Left colon (tissue), 2 donors: ENCODE measurements around the gene HOXA11. TPM values are rescaled to one million over a fixed set of nuclear protein-coding genes. Genes with fewer than 3 reads are reported as not detected.

Source experiments
- ATAC-seq: fragments of 200-7000 bp; cut with Tn5 transposase; one replicate; pipeline ENCODE4 v1.9.1; 2020; ENCODE audit warnings: mild to moderate bottlenecking, moderate library complexity
- DNase-seq, 2 donors: peaks; one replicate each; pipeline ENCODE4 v3.0.0-alpha.2; 2020
- intact Hi-C, 2 donors: fragments of 100-400 bp; cut with DNase I in 1 of 2; cut with micrococcal nuclease in 1 of 2; formaldehyde crosslinking; loops; one replicate each; pipeline versions ENCODE4 v1.11.2 to v1.14.0; 2022; cut with DNase I, micrococcal nuclease
- total RNA-seq, 2 donors: library from RNA; stranded (reverse); fragmentation: NEBNext Ultra II Directional; extraction: Animal tissue kit (Norgen Biotek cat#: 25700); gene quantifications; one replicate each; pipeline ENCODE4 v1.2.1, GENCODE V29; 2021
- donor health status: DM: no; HTN: no; CAD: no.
- donor health status: DM: yes; HTN: yes; CAD: no.

HOXA11 gene
- total RNA-seq, 2 donors from 2014 or later = 3.1 to 6.1 TPM

GRCh38 chr7:27197137-27198042 lies 12.4 kb upstream of the HOXA11 start:
- DNase-seq (no peak), ATAC-seq (no peak)
- intact Hi-C loops = no loop called here

GRCh38 chr7:27196287-27196767 lies 11.3 kb upstream of the HOXA11 start:
- peak; percentile 90 to 98 for DNase-seq
- intact Hi-C loops = no loop called here
- ATAC-seq = peak; percentile 16

- DNase-seq = peak in 1 of 2 donors; percentile 51
- no peak for ATAC-seq
- intact Hi-C loops = no loop called here
Measured at GRCh38 chr7:27194686-27195379, 9.8 kb upstream of the HOXA11 start.

- DNase-seq = no peak
- no peak for ATAC-seq
- intact Hi-C loops = no loop called here
Measured at GRCh38 chr7:27194002-27194352, 8.9 kb upstream of the HOXA11 start.

GRCh38 chr7:27193335-27194001 lies 8.4 kb upstream of the HOXA11 start:
- intact Hi-C loops = no loop called here
- no peak for ATAC-seq

GRCh38 chr7:27192546-27193334 lies 7.7 kb upstream of the HOXA11 start:
- peak; percentile 34 to 60 for DNase-seq
- ATAC-seq = peak; percentile 8
- intact Hi-C loops = no loop called here

More at GRCh38 chr7:27193335-27194001, 8.4 kb upstream of the HOXA11 start:
- peak in 1 of 2 donors; percentile 31 for DNase-seq

GRCh38 chr7:27191833-27192545 lies 7.0 kb upstream of the HOXA11 start:
- intact Hi-C loops = no loop called here
- ATAC-seq = peak; percentile 29
- DNase-seq = peak; percentile 71 to 75

- DNase-seq (peak; percentile 32 to 36), ATAC-seq (no peak)
- intact Hi-C loops = no loop called here
Measured at GRCh38 chr7:27191161-27191731, 6.2 kb upstream of the HOXA11 start.

- intact Hi-C loops = no loop called here
- DNase-seq (peak; percentile 52 to 62), ATAC-seq (peak; percentile 22)
Measured at GRCh38 chr7:27189997-27190748, 5.1 kb upstream of the HOXA11 start.

GRCh38 chr7:27189295-27189996 lies 4.4 kb upstream of the HOXA11 start:
- DNase-seq (peak; percentile 76 to 80), ATAC-seq (peak; percentile 45)
- intact Hi-C loops = no loop called here

GRCh38 chr7:27188386-27189294 lies 3.6 kb upstream of the HOXA11 start:
- peak; percentile 3 for ATAC-seq
- intact Hi-C loops = no loop called here
- peak; percentile 45 to 68 for DNase-seq

GRCh38 chr7:27187475-27188385 lies 2.7 kb upstream of the HOXA11 start:
- ATAC-seq (no peak), DNase-seq (peak; percentile 24 to 44)
- intact Hi-C loops = no loop called here

- no peak for ATAC-seq
Measured at GRCh38 chr7:27186668-27187474, 1.8 kb upstream of the HOXA11 start.

More at GRCh38 chr7:27186668-27187474, 1.8 kb upstream of the HOXA11 start:
- intact Hi-C loops = no loop called here
- peak; percentile 24 to 27 for DNase-seq
